ENCODE results near the gene TPM3. TPM values are rescaled to one million over a fixed set of nuclear protein-coding genes. Genes with fewer than 3 reads are reported as not detected.
A peak's percentile ranks its signal among the peaks of the same experiment; 100 is the strongest.

Gene TPM3
- total and polyA plus RNA-seq, 9 of the 15 experiments (the other 6 are each of a cell fraction or from before 2014, with no cell fraction given) = 202 to 604 (median 421) TPM

GRCh38 chr1:154182344-154183045 lies 9.4 kb downstream of the TPM3 start (continued):
- TF ChIP-seq MCM3 (IDR thresholded peaks at IDR 0.05) (no peak), ZNF197 (CRISPR knock-in tag; IDR thresholded peaks at IDR 0.05; ENCODE audit: low read depth) (no peak), ZNF354B (CRISPR knock-in tag; IDR thresholded peaks at IDR 0.05) (no peak), STAT5A (IDR thresholded peaks at IDR 0.05; ENCODE audit: borderline replicate concordance, low read length) (no peak), ARID4B (CRISPR knock-in tag; IDR thresholded peaks at IDR 0.05) (peak; percentile 90; the same call in 1 of the 2 replicates)
- TF ChIP-seq, protein P1, sequence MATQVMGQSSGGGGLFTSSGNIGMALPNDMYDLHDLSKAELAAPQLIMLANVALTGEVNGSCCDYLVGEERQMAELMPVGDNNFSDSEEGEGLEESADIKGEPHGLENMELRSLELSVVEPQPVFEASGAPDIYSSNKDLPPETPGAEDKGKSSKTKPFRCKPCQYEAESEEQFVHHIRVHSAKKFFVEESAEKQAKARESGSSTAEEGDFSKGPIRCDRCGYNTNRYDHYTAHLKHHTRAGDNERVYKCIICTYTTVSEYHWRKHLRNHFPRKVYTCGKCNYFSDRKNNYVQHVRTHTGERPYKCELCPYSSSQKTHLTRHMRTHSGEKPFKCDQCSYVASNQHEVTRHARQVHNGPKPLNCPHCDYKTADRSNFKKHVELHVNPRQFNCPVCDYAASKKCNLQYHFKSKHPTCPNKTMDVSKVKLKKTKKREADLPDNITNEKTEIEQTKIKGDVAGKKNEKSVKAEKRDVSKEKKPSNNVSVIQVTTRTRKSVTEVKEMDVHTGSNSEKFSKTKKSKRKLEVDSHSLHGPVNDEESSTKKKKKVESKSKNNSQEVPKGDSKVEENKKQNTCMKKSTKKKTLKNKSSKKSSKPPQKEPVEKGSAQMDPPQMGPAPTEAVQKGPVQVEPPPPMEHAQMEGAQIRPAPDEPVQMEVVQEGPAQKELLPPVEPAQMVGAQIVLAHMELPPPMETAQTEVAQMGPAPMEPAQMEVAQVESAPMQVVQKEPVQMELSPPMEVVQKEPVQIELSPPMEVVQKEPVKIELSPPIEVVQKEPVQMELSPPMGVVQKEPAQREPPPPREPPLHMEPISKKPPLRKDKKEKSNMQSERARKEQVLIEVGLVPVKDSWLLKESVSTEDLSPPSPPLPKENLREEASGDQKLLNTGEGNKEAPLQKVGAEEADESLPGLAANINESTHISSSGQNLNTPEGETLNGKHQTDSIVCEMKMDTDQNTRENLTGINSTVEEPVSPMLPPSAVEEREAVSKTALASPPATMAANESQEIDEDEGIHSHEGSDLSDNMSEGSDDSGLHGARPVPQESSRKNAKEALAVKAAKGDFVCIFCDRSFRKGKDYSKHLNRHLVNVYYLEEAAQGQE (IDR thresholded peaks at IDR 0.05; ENCODE audit: borderline replicate concordance) = no peak; the same call in 1 of the 2 replicates
- TF ChIP-seq, protein P1 (CRISPR knock-in tag; IDR thresholded peaks at IDR 0.05; ENCODE audit: low read depth) = 0 out of 2 replicates have a peak, but pooled peaks have one; percentile 35
- TF ChIP-seq, protein P2, sequence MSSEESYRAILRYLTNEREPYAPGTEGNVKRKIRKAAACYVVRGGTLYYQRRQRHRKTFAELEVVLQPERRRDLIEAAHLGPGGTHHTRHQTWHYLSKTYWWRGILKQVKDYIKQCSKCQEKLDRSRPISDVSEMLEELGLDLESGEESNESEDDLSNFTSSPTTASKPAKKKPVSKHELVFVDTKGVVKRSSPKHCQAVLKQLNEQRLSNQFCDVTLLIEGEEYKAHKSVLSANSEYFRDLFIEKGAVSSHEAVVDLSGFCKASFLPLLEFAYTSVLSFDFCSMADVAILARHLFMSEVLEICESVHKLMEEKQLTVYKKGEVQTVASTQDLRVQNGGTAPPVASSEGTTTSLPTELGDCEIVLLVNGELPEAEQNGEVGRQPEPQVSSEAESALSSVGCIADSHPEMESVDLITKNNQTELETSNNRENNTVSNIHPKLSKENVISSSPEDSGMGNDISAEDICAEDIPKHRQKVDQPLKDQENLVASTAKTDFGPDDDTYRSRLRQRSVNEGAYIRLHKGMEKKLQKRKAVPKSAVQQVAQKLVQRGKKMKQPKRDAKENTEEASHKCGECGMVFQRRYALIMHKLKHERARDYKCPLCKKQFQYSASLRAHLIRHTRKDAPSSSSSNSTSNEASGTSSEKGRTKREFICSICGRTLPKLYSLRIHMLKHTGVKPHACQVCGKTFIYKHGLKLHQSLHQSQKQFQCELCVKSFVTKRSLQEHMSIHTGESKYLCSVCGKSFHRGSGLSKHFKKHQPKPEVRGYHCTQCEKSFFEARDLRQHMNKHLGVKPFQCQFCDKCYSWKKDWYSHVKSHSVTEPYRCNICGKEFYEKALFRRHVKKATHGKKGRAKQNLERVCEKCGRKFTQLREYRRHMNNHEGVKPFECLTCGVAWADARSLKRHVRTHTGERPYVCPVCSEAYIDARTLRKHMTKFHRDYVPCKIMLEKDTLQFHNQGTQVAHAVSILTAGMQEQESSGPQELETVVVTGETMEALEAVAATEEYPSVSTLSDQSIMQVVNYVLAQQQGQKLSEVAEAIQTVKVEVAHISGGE (CRISPR knock-in tag; IDR thresholded peaks at IDR 0.05) = no peak
- TF ChIP-seq, protein P3, sequence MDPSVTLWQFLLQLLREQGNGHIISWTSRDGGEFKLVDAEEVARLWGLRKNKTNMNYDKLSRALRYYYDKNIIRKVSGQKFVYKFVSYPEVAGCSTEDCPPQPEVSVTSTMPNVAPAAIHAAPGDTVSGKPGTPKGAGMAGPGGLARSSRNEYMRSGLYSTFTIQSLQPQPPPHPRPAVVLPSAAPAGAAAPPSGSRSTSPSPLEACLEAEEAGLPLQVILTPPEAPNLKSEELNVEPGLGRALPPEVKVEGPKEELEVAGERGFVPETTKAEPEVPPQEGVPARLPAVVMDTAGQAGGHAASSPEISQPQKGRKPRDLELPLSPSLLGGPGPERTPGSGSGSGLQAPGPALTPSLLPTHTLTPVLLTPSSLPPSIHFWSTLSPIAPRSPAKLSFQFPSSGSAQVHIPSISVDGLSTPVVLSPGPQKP (CRISPR knock-in tag; IDR thresholded peaks at IDR 0.05) = no peak

Measured in K562 (cell line).